HUES48 (cell line): ENCODE measurements around the gene CCDC8.

Source experiments
- H3K27ac ChIP-seq: one replicate; pipeline ENCODE4 v1.7.0; 2013; ENCODE audit warnings: low read depth, low read length, inconsistent platforms
- H3K27me3 ChIP-seq: 2 replicates; pipeline ENCODE4 v1.6.1; 2013; ENCODE audit warnings: mild to moderate bottlenecking, low read length; ENCODE audit not compliant: control insufficient read depth, insufficient read depth
- H3K36me3 ChIP-seq: 2 replicates; pipeline ENCODE4 v1.6.1; 2013; ENCODE audit warnings: low read length; ENCODE audit not compliant: control insufficient read depth, insufficient read depth
- H3K4me1 ChIP-seq: 2 replicates; pipeline ENCODE4 v1.6.1; 2013; ENCODE audit warnings: mild to moderate bottlenecking, low read length; ENCODE audit not compliant: control insufficient read depth, insufficient read depth
- H3K4me3 ChIP-seq: 2 replicates; pipeline ENCODE4 v1.5.1; 2013; ENCODE audit warnings: mild to moderate bottlenecking, low read depth, low read length
- H3K9ac ChIP-seq: 2 replicates; pipeline ENCODE4 v1.6.1; 2013; ENCODE audit warnings: mild to moderate bottlenecking, low read depth, low read length, moderate library complexity
- H3K9me3 ChIP-seq: 2 replicates; pipeline ENCODE4 v1.6.1; 2013; ENCODE audit warnings: low read length; ENCODE audit not compliant: control insufficient read depth, insufficient read depth

The CCDC8 gene

DNA sequence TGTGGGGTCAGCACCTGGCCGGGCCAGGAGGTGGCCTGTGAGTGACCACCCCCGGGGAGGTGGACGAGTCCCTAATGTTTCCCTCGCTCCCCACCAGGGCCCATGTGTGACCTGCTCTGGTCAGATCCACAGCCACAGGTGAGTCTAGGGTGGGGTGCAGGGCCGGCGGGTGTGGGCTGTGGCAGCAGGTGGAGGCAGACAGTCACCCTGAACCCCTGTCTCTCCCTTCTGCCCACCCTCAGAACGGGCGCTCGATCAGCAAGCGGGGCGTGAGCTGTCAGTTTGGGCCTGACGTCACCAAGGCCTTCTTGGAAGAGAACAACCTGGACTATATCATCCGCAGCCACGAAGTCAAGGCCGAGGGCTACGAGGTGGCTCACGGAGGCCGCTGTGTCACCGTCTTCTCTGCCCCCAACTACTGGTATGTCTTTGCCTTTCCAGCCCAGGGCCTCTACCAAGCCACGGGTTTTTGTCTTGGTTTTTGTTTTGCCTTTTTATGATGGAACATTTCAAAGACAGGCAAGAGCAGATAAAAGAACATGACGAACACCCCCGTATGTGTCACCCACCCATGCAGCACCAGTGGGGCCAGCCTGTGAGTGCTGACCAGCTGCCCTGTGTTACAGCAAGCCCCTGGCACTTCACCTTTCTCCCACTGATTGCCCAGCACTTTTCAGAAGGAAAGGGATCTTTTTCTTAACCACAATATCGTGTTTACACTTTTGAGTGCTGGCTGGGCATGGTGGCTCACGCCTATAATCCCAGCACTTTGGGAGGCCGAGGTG is 24.9 kb downstream of the CCDC8 start:
- Histone ChIP-seq H3K27me3 (no peaks in the 10 kb centered on the region), H3K36me3 (peaks cover 85% of the 10 kb centered on the region), H3K27ac (no peak overlapping the region), H3K9ac (no peak overlapping the region), H3K9me3 (no peaks in the 10 kb centered on the region), H3K4me1 (no peaks in the 10 kb centered on the region), H3K4me3 (no peak overlapping the region)

DNA sequence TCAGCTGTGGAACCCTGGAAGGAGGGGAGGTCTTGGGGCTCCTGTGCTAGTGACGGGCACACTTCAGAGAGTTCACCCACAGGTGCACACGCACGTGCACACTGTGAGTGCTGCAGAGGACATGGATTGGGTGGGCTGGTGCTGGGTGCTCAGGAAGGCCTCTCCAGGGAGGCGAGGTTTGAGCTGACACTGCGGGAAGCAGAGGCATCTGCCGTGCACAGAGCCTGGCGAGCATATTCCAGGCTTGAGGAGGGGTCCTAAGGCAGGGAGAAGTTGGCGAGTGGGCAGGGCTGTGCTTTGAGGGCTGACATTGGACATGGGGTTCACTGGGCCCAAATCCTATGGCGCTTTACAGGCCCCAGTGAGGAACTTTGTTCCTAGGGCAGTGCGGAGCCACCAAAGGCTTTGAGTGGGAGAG is 25.6 kb downstream of the CCDC8 start:
- no peak overlapping the region for H3K27ac ChIP-seq
- no peaks in the 10 kb centered on the region for H3K27me3 ChIP-seq
- H3K9ac ChIP-seq = no peak overlapping the region
- H3K4me1 ChIP-seq = no peaks in the 10 kb centered on the region
- peaks cover 85% of the 10 kb centered on the region for H3K36me3 ChIP-seq
- H3K9me3 ChIP-seq = no peaks in the 10 kb centered on the region
- H3K4me3 ChIP-seq = no peak overlapping the region

DNA sequence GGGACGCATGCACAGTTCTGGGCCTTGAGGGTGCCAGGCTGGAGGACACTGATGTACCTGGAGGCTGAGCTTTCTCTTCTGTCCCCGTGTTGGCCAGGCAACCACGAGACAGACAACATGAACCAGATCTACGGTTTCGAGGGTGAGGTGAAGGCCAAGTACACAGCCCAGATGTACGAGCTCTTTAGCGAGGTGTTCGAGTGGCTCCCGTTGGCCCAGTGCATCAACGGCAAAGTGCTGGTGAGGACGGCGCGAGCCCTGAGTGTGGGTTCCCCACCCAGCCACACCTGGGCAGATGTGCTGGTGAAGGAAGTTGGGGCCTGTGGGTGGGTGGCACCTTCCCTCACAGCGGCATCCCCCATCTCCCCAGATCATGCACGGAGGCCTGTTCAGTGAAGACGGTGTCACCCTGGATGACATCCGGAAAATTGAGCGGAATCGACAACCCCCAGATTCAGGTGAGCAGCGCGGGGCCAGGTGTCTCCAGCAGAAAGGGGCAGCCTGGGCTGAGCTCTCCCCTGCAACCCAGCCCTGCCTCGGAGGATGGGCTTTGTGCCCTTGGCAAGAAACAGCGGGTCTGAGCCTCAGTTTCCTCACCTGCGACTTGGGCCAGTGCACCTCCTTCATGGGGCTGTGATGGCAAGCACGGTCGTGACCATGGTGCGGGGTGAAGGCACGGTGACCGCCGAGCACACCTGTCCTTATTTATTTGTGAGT is 26.2 kb downstream of the CCDC8 start:
- peaks cover 85% of the 10 kb centered on the region for H3K36me3 ChIP-seq
- no peaks in the 10 kb centered on the region for H3K27me3 ChIP-seq
- no peak overlapping the region for H3K9ac ChIP-seq

DNA sequence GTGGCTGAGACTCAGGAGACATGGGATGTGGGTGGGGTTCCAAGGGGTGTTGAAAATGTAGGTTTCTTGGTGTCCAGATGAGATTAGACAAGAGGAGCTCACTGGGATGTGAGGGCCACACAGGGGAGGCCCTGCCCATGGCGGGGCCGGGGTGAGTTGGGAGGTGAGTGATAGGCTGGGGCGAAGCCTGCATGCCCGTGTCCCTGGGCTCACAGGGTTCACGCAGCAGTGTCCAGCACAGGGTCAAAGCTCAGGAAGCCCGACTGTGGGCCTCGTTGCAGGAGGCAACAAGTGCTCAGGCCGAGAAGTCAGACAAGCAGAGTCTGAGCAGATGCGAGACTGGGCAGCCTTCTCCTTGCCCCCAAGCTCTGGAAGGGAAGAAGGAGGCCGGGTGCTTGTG is 27.2 kb downstream of the CCDC8 start:
- H3K27ac ChIP-seq = no peak overlapping the region
- peaks cover 88% of the 10 kb centered on the region for H3K36me3 ChIP-seq
- no peak overlapping the region for H3K9ac ChIP-seq

More for the DNA sequence above, 26.2 kb downstream of the CCDC8 start:
- Histone ChIP-seq H3K4me3 (no peak overlapping the region), H3K9me3 (no peaks in the 10 kb centered on the region), H3K4me1 (no peaks in the 10 kb centered on the region), H3K27ac (no peak overlapping the region)

DNA sequence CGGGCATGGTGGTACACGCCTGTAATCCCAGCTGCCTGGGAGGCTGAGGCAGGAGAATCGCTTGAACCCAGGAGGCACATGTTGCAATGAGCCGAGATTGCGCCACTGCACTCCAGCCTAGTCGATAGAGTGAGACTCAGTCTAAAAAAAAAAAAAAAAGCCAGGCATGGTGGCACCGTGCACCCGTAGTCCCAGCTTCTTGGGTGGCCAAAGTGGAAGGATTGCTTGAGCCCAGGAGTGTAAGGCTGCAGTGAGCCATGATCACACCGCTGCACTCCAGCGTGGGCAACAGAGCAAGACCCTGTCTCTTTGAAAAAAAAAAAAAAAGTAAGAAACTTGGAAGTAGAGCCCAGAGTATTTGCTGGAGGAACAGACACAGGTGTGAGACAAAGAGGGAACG is 27.7 kb downstream of the CCDC8 start:
- Histone ChIP-seq H3K27ac (no peak overlapping the region), H3K27me3 (no peaks in the 10 kb centered on the region)

More for the DNA sequence above, 27.2 kb downstream of the CCDC8 start:
- H3K9me3 ChIP-seq = no peaks in the 10 kb centered on the region
- H3K4me3 ChIP-seq = no peak overlapping the region
- H3K27me3 ChIP-seq = no peaks in the 10 kb centered on the region
- H3K4me1 ChIP-seq = no peaks in the 10 kb centered on the region

DNA sequence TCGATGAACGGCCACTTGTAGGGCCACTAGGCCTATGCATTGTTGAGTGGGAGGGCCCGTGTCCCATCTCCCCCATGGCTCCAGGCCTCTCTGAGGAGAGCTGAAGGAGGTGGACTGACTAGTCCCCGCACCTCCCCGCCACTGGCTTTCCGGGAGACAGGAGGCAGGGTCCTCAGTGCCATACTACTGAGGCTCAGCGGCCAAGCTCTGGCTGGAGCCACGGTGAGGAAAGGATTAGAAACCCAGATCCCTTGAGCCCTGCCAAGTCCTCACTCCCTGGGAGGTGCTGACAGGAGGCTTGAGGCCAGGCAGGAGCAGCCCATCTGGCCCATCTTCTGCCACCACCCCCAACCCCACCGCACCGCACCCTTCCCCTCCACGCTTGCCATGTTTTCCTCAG is 29.0 kb downstream of the CCDC8 start:
- Histone ChIP-seq H3K9me3 (no peaks in the 10 kb centered on the region), H3K27me3 (no peaks in the 10 kb centered on the region), H3K9ac (no peak overlapping the region), H3K4me1 (no peaks in the 10 kb centered on the region), H3K27ac (no peak overlapping the region), H3K36me3 (peaks cover 90% of the 10 kb centered on the region), H3K4me3 (no peak overlapping the region)

More for the DNA sequence above, 27.7 kb downstream of the CCDC8 start:
- peaks cover 88% of the 10 kb centered on the region for H3K36me3 ChIP-seq
- H3K4me3 ChIP-seq = no peak overlapping the region
- no peaks in the 10 kb centered on the region for H3K4me1 ChIP-seq
- H3K9ac ChIP-seq = no peak overlapping the region
- no peaks in the 10 kb centered on the region for H3K9me3 ChIP-seq

DNA sequence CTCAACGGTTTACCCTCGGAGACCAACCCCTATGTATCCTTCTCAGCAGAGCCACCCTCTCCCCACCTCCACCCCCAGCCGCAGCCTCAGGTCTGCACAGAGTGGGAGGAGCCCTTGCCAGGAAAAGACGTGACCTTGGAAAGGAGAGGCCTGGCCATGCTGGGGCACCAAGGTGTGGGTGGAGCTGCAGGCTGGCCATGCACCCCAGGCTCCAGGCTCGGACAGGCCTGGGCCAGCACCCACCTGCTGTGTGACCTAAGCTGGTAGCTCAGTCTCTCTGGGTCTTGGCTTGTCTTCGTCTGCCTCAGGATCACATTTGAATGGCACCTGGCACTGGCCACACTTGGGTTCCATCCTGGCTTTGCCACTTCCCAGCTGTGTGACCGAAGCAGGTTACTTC is 29.5 kb downstream of the CCDC8 start:
- no peaks in the 10 kb centered on the region for H3K9me3 ChIP-seq
- no peak overlapping the region for H3K9ac ChIP-seq
- H3K27ac ChIP-seq = no peak overlapping the region
- no peaks in the 10 kb centered on the region for H3K27me3 ChIP-seq
- H3K4me3 ChIP-seq = no peak overlapping the region
- H3K36me3 ChIP-seq = peaks cover 90% of the 10 kb centered on the region
- H3K4me1 ChIP-seq = no peaks in the 10 kb centered on the region

DNA sequence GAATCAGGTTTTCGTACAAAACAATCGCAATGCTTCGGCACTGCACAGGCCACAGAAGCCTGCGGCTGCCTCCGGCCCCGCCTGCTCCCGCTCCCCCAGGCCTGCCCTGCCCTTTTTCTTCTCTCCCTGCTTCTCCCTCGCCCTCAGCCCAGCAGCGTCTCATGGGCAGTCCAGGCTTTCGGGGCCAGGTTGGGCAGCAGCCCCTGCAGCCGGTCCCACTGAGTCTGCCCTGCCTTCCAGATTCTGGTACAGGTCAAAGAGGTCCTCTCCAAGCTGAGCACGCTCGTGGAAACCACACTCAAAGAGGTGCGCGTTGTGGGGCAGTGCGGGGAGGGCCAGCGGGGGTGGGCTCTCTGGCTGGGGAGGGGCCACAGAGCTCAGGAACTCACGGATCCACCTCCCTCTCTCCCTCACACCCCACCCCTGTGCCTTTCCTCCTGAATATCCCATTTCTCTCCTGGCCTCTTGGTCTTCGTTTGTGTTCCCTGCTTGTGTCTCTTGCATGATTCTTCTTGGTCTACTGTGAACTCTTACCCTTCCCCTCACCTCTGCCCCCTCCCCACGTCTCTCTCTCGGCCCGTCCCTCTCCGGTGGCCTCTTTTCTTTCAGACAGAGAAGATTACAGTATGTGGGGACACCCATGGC is 30.1 kb downstream of the CCDC8 start:
- peaks cover 90% of the 10 kb centered on the region for H3K36me3 ChIP-seq
- no peaks in the 10 kb centered on the region for H3K9me3 ChIP-seq
- H3K27ac ChIP-seq = no peak overlapping the region

DNA sequence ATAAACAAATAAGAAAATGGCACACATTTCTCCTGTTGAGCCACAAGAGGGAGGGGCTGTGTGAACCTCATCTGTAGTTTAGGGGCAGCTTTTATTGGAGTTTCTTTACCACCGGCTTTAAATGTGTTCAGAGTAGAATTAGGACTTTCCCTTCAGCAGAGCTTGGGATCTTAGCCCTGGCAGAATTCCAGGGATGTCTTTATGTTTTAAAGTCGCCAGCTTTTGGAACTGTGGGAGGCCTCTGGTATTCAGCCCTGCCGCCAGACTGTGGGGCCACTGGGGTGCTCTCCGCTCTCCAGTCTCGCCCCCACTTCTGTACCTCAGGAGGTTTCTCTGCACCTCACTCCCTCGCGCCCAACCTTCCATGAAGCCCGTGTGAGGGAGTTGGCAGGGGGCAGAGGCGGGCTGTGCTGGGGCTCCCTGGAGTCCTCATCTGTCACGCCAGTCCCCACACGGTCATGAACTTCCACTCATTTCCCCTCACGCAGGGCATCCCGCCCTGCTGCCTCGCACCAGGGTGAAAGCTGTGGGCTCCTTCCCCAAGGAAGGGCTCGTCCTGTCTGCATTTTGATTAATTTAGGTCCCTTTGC is 31.5 kb downstream of the CCDC8 start:
- Histone ChIP-seq H3K4me3 (no peak overlapping the region), H3K9ac (no peak overlapping the region), H3K27ac (no peak overlapping the region), H3K36me3 (peaks cover 90% of the 10 kb centered on the region), H3K4me1 (no peaks in the 10 kb centered on the region), H3K9me3 (no peaks in the 10 kb centered on the region), H3K27me3 (no peaks in the 10 kb centered on the region)

More for the DNA sequence above, 30.1 kb downstream of the CCDC8 start:
- Histone ChIP-seq H3K9ac (no peak overlapping the region), H3K4me1 (no peaks in the 10 kb centered on the region), H3K27me3 (no peaks in the 10 kb centered on the region), H3K4me3 (no peak overlapping the region)

DNA sequence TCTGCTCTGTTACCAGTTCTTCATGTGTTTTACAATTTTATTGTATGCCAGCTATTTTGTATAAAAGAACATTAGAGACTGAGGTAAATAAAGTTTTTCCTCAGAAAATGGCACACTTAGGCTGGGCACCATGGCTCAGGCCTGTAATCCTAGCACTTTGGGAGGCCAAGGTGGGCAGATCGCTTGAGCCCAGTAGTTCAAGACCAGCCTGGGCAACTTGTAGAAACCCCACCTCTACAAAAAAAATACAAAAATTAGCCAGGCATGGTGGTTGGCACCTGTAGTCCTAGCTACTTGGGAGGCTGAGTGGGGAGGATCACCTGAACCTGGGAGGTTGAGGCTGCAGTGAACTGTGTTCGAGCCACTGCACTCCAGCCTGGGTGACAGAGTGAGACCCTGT is 32.0 kb downstream of the CCDC8 start:
- Histone ChIP-seq H3K4me3 (no peak overlapping the region), H3K36me3 (peaks cover 91% of the 10 kb centered on the region), H3K27me3 (no peaks in the 10 kb centered on the region), H3K27ac (no peak overlapping the region), H3K9me3 (no peaks in the 10 kb centered on the region), H3K9ac (no peak overlapping the region), H3K4me1 (no peaks in the 10 kb centered on the region)
